HFF-Myc (cell line): Measurements from ENCODE around the gene SUCNR1.
"Not testable (repeated sequence)": the region's sequence is repeated elsewhere in the genome, so short reads cannot be mapped to it uniquely, and the experiment has no call there.

Experiments used
- DNase-seq: peaks from one replicate; pipeline ENCODE4 v3.0.0-alpha.2; 2011; ENCODE audit warnings: low read depth; ENCODE audit errors: extremely low read depth
- H3K4me3 ChIP-seq: replicated peaks from 2 replicates; pipeline ENCODE4 v1.5.1; 2011; ENCODE audit warnings: low read depth, mild to moderate bottlenecking, control low read depth, low read length
- CTCF ChIP-seq: IDR thresholded peaks from 2 replicates; pipeline ENCODE4 v1.5.1; 2012; ENCODE audit warnings: mild to moderate bottlenecking, low read depth, low read length, control low read depth; ENCODE audit errors: missing control alignments

SUCNR1 gene

DNA sequence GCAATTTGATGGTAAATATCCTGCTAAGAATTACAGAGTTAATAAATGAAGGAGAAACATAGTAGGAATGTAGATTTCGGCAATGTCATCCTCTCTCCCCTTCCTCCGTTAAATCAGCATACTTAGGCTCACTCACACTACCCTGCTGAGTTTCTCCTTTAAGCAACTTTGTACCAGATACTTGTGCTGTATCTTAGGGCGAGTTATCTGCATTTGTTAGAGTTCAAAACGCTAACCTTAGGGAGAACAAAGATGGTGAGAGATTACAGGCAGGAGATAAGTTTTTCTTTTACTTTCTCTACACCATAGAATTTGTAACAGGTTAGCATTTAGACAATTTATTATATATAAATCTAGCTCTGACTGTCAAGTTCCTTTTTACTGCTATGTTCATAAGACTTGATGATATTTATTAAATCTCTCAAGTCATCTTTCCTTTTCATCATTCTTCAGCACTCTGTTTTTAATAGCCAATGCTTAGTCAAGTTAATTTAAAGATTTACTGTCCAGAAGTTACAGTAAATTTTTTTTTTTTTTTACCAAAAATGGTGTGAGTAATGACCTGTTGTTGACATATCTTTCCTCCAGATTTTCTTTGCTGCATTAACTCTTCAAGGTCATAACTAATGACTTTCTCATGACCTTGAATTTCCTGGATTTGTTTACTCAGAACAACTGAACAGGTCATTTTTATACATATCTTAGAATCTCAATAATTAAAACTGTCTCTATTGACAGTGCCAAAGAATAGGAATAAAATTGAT, 22.2 kb downstream of the SUCNR1 start:
- DNase-seq = no peak

GRCh38 chr3:151896246-151897012, 23.0 kb downstream of the SUCNR1 start:
- DNase-seq = no peak
- H3K4me3 ChIP-seq = no peak overlapping the region
- no peak for TF ChIP-seq CTCF

More for the DNA sequence above, 22.2 kb downstream of the SUCNR1 start:
- no peak overlapping the region for H3K4me3 ChIP-seq
- TF ChIP-seq CTCF = no peak

DNA sequence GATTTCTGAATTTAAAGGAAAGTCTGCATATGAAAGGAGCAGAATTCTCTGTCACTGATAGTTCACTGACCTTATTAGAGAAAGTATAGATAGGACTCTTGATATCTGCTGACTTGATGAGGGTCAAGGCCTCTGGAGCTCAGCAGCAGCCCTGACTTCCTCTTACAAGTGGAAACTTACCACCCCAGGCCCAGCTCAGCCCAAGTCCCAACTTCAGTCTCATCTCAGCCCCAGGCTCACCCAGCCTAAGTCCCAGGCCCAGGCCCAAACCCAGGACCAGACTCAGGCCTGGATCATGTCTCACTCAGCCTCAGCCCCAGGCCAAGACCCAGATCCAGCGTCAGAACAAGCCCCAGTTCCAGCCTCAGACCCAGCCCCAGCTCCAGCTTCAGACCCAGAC, 24.7 kb downstream of the SUCNR1 start:
- DNase-seq, H3K4me3 ChIP-seq: not testable (repeated sequence)

DNA sequence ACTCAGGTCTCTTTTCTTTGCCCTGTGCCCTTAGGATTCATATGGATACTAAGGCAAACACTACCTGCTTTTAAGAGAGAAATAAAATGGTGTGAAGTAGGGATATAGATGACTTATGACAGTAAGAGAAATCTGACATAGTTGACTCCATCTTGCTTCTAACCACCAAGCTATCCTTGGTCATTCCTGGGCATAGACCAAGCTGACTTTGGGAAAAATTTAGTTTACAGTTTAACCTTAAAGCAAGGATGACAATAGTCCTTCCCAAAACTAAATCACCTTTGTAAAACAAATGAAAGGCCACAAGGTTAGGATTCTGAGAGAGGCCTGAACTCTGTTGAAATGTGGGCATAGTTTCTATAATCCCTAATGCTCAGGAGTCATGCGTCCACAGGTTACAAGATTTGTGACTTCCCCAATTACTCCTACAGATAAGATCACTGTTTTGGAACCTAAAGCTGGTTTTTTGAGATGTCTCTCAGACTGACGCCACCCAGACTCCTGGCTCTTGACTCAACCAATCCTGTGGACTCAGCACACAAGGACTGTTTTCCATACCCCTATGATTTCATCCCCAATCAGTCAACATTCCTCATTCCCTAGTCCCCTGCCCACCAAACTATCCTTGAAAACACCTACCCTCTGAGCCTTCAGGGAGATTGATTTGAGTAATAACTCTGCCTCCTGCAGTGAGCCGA, 25.3 kb downstream of the SUCNR1 start:
- not testable (repeated sequence) for H3K4me3 ChIP-seq, DNase-seq

DNA sequence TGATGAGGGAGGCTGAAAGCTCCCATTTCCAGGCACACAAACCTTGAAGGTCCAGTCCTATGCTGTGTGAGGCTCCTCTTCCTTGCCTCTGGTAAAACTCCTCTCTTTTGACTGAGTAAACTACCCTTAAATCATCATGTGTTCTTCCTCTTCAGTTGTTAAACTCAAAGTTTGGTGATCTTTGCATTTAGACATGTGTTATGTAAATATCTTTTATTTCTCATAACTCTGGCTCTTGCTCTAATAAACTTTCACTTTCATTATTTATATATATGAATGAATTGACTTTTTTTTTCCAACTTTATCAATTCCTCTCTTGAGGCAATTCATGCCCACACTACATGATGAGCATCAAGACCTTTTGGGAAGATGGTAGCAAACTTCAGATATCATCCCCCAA, 26.6 kb downstream of the SUCNR1 start:
- no peak for DNase-seq
- TF ChIP-seq CTCF = no peak
- H3K4me3 ChIP-seq = no peak overlapping the region

GRCh38 chr3:151900460-151900859, 27.0 kb downstream of the SUCNR1 start:
- TF ChIP-seq CTCF = no peak
- H3K4me3 ChIP-seq = no peak overlapping the region
- DNase-seq = no peak

- no peak overlapping the region for H3K4me3 ChIP-seq
- TF ChIP-seq CTCF = no peak
- no peak for DNase-seq
Observed at GRCh38 chr3:151900884-151901643, 27.6 kb downstream of the SUCNR1 start.
